Ureter (tissue), 1 donor: ENCODE data around the gene KDM2B. TPM values are rescaled to one million over a fixed set of nuclear protein-coding genes. Genes with fewer than 3 reads are reported as not detected.
"Not testable (repeated sequence)": the region's sequence is repeated elsewhere in the genome, so short reads cannot be mapped to it uniquely, and the experiment has no call there.

Experiments used
- DNase-seq: peaks from one replicate; pipeline ENCODE4 v3.0.0-alpha.2; 2020; ENCODE audit warnings: low spot score
- total RNA-seq: library from RNA; stranded (reverse); gene quantifications from one replicate; pipeline ENCODE4 v1.2.4, GENCODE V29; 2023
- donor health status: DM: yes; HTN: yes; CAD: no.

The KDM2B gene
- total RNA-seq, 1 donor from 2014 or later, result 23.7 TPM

- DNase-seq, result not testable (repeated sequence)
Measured at GRCh38 chr12:121584885-121585284, 4.1 kb upstream of the KDM2B start.

- not testable (repeated sequence) for DNase-seq
Measured at GRCh38 chr12:121583334-121583661, 2.5 kb upstream of the KDM2B start.

- no peak for DNase-seq
Measured at GRCh38 chr12:121582583-121583333, 1.9 kb upstream of the KDM2B start.

GRCh38 chr12:121581686-121582429 is 1.0 kb upstream of the KDM2B start:
- DNase-seq, result no peak

GRCh38 chr12:121579981-121580868 is 598 bp downstream of the KDM2B start:
- peak; percentile 76 for DNase-seq

GRCh38 chr12:121579190-121579791 is 1.5 kb downstream of the KDM2B start:
- peak; percentile 66 for DNase-seq

- DNase-seq, result no peak
Measured at GRCh38 chr12:121578230-121579189, 2.3 kb downstream of the KDM2B start.

GRCh38 chr12:121577443-121578180 is 3.2 kb downstream of the KDM2B start:
- no peak for DNase-seq

GRCh38 chr12:121576851-121577391 is 3.9 kb downstream of the KDM2B start:
- DNase-seq, result no peak

- DNase-seq, result no peak
Measured at GRCh38 chr12:121575952-121576625, 4.7 kb downstream of the KDM2B start.

GRCh38 chr12:121575051-121575450 is 5.8 kb downstream of the KDM2B start:
- no peak for DNase-seq

GRCh38 chr12:121574025-121574424 is 6.8 kb downstream of the KDM2B start:
- no peak for DNase-seq

- no peak for DNase-seq
Measured at GRCh38 chr12:121571920-121572319, 8.9 kb downstream of the KDM2B start.

- DNase-seq, result no peak
Measured at GRCh38 chr12:121570467-121571283, 10.1 kb downstream of the KDM2B start.

GRCh38 chr12:121568971-121569751 is 11.7 kb downstream of the KDM2B start:
- DNase-seq, result no peak

GRCh38 chr12:121568518-121568917 is 12.3 kb downstream of the KDM2B start:
- no peak for DNase-seq

- DNase-seq, result no peak
Measured at GRCh38 chr12:121565076-121565475, 15.7 kb downstream of the KDM2B start.
